HG03378 (cell line): ENCODE results near the gene ARID5A.
A peak's percentile ranks its signal among the peaks of the same experiment; 100 is the strongest.
"Not testable (repeated sequence)": the region's sequence is repeated elsewhere in the genome, so short reads cannot be mapped to it uniquely, and the experiment has no call there.

ENCODE experiments used
- ATAC-seq: cut with Tn5 transposase; IDR thresholded peaks from one replicate; pipeline ENCODE4 v1.9.1; 2021; ENCODE audit warnings: mild to moderate bottlenecking, moderate library complexity; ENCODE audit not compliant: unreplicated experiment

Gene ARID5A

GRCh38 chr2:96553176-96553956, 16.8 kb downstream of the ARID5A start:
- ATAC-seq: no peak

DNA sequence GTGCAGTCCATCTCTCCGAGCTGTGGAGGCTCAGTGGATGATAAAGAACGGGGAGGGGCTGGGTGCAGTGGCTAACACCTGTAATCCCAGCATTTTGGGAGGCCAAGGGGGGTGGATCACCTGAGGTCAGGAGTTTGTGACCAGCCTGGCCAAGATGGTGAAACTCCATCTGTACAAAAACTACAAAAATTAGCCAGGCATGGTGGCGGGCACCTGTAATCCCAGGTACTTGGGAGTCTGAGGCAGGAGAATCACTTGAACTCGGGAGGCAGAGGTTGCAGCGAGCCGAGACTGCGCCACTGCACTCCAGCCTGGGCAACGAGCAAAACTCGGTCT, 17.4 kb downstream of the ARID5A start:
- ATAC-seq: not testable (repeated sequence)

GRCh38 chr2:96554293-96555145, 18.0 kb downstream of the ARID5A start:
- peak; percentile 55 for ATAC-seq

DNA sequence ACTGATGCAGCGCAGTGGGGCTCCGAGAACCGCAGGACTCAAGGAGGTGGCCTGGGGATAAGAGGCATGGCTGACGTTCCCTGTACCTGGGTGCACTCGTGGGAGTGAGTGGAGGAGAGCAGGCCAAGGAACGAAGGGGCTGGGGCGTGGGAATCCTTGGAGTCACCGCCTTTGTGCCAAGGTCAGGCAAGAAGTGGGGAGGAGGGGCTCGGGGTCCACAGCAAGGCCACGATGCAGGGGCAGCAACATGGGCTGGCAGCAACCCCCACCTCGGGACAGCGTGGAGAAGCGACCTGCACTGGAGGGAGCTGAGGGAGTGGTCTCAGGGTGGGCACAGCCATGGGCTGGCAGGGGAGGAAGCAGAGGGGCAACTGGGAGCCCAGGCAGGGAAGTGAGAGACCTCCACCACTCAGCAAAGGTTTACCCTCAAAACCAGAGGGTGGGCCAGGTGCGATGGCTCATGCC, 18.6 kb downstream of the ARID5A start:
- no peak for ATAC-seq

- ATAC-seq: no peak
Observed at GRCh38 chr2:96556441-96557330, 20.1 kb downstream of the ARID5A start.

- ATAC-seq: not testable (repeated sequence)
Observed at GRCh38 chr2:96557421-96557820, 20.9 kb downstream of the ARID5A start.

DNA sequence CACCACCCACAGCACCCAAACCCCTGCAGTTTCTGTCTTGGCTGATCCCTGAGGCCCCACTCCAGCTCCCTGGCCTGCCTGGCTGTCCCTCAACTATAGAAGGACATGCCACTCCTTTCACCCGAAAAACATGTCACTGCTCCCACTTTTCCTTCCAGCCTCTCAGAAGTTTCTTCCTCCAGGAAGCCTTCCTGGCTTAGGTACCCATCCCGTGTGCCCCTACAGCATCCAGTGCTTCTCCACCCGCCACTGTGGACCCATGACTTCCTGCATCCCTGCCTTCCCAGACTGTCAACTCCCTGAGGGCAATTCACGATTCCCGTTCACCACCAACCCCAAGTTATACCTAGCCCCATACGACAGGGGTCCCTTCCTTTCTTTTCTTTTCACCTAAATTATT, 21.5 kb downstream of the ARID5A start:
- ATAC-seq: no peak

DNA sequence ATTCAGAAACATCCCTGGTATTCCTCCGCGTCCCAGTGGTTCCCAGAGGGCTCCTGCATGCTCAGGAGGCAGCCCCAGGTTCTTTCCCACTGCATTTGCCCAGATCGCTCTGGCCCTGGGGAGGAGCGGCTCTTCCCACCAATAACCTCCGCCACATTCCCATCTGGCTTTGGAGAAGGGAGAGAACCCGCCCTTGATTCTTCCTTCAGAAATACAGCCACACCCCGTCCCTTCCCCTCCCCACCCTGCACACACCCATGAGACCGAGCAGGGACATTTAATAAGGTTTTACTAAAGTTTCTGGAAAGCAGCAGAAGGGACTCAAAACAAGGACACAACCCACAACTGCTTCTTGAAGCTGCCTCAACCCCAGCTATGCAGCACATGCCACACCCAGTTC, 21.9 kb downstream of the ARID5A start:
- no peak for ATAC-seq

- ATAC-seq: no peak
Observed at GRCh38 chr2:96564026-96564425, 27.5 kb downstream of the ARID5A start.

DNA sequence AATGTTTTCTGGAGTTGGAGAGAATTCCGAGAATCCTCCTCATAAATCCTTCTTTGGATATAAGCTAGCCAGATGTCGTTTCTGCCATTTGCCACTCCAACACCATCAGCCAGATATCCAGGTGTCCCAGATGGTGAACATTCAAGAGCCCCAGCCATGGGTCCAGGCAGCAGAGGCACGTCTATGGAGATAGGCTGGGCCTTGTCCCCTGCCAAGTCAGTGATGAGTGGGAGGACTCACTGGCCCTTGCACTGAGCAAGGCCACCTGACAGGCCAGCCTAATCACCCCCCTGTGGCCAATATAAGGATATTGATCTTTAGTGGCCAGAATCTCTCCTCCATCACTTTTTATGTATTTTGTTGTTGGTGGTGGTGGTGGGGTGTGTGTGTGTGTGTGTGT, 28.0 kb downstream of the ARID5A start:
- no peak for ATAC-seq

DNA sequence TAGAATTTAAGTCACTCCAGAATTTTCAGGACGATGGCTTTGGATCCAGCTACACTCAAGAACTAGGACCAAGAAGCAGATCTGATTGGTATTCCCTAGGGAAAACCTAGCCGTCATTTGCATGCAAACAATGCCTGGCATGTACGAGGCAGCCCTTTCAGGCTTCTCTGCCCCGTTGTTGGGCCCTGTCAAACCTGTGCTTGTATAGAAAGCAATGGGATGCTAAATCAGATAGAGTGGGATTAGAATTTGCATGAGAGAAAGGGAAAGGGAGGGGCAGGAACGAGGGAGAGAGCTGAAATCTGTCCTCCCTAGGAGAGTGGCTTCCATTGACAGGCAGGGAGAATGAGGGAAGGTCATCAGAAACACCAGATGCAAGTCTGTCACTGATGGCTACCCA, 28.6 kb downstream of the ARID5A start:
- ATAC-seq: no peak

- ATAC-seq: no peak
Observed at GRCh38 chr2:96568094-96568493, 31.5 kb downstream of the ARID5A start.

DNA sequence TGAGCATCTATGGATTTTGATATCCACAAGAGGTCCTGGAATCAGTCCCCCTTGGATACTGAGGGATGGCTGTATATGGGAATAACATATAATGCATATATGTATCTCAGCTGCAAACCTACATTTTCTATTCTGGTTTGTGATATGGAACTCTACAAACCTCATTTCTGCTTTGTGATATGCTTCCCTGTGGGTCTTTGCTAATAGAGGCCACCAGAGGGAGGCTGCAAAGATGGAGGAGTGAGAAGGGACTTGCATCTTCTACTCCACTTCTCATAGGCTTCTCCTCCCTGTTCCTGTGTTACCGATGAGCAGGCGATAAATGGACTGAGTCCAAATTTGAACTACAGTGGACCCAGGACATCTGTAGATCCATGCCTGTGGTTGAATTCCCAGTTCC, 37.8 kb downstream of the ARID5A start:
- ATAC-seq: no peak

- ATAC-seq: no peak
Observed at GRCh38 chr2:96575785-96576456, 39.4 kb downstream of the ARID5A start.

DNA sequence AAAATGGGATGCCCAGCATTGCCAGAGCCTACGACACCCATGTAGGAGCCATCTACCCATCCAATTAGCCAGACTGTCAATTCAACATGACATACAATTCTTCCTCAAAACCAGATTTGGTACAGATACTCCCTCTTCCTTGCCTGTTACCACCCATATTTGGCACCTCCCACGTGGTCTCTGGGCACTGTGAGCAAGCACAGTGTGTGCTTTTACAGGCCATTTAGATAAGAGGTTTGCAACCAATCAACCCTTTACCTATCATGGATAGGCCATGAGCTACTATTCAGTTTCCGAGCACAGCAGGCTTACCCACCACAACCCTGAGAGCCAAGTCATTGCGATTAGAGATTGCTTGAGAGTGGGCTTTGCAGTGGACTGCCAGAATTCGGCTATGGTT, 40.9 kb downstream of the ARID5A start:
- ATAC-seq: no peak

DNA sequence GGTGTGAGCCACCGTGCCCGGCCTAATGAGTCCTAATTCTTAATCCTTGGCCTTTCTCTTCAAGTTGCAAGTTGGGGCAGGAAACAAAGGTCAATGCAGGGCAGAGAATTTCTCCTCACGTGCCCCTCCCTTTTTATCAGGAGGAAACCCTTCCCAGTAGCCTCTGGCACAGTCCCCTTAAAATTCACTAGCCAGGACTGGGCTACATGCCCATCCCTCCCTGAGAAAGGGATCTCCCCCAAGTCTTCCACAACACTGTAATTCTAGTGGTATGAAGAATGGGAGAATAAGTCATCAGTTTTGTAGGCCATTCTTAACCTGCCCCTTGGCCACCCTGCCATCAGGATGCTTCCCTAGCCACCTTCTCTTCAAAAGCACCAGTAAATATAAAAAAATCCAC, 42.2 kb downstream of the ARID5A start:
- ATAC-seq: no peak

DNA sequence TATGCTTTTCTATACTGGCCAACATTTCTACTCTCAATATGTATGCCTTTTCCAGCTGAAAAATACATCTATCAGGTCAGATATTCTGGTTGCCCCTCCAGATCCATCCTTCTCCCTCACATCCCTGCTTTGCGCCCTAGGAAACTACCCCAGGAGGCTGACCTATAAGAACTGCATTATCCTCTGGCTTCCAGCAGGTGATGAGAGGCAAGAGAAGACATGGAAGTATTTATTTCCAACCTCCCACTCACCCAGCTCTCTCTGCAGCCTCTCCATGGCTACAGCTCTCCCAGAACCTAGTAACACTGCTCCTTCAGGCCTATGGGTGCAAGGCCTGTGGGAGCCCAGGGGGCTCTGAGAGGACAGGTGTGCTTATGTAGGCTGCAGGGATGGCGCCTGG, 42.9 kb downstream of the ARID5A start:
- no peak for ATAC-seq

GRCh38 chr2:96580771-96581170, 44.2 kb downstream of the ARID5A start:
- no peak for ATAC-seq

GRCh38 chr2:96584017-96584416, 47.5 kb downstream of the ARID5A start:
- no peak for ATAC-seq

GRCh38 chr2:96587843-96588242, 51.3 kb downstream of the ARID5A start:
- ATAC-seq: no peak

- no peak for ATAC-seq
Observed at GRCh38 chr2:96591054-96591453, 54.5 kb downstream of the ARID5A start.
